K562 (cell line): ENCODE data around the gene GARNL3. TPM values are rescaled to one million over a fixed set of nuclear protein-coding genes. Genes with fewer than 3 reads are reported as not detected.

ENCODE experiments used
- ATAC-seq: fragments of 200-7000 bp; cut with Tn5 transposase; 3 replicates; pipeline ENCODE4 v1.9.1; 2020; ENCODE audit warnings: moderate library complexity
- BruUV-seq: library from RNA; stranded (reverse); fragments of 400-500 nt; replicated peaks from 2 replicates; lab custom pipeline; 2021; lab: Mats Ljungman, UMichigan
- CTCF ChIA-PET: fragments of 300-600 bp; formaldehyde crosslinking; extraction: SDS; loops from one replicate; lab custom pipeline; 2021; ENCODE audit warnings: low intra/inter-chr PET ratio; lab: Yijun Ruan, JAX
- POLR2A ChIA-PET: fragments of 300-600, 350-650 bp; sonication (Branson Sonifier 250); formaldehyde crosslinking; extraction: SDS; loops from one replicate; lab custom pipeline; 2021; ENCODE audit warnings: antibody characterized with exemption, inconsistent platforms; lab: Yijun Ruan, JAX
- DNase-seq, 4 experiments: peaks; one replicate each; pipeline versions ENCODE4 v3.0.0 to v3.0.0-alpha.2; 2011 to 2018; ENCODE audit warnings: low spot score in 3 of 4, mixed read lengths in 3 of 4; ENCODE audit errors: extremely low read depth in 1 of 4
- FAIRE-seq: peaks from 2 replicates; lab custom pipeline; 2011; peaks lifted over from hg19 to GRCh38; lab: Jason Lieb, UNC
- H2AFZ ChIP-seq: 2 replicates; pipeline ENCODE4 v1.6.0; 2011; ENCODE audit warnings: low read depth, low read length, control low read depth, inconsistent platforms
- H3K27ac ChIP-seq: fragments of 200-600 bp; 3 replicates; pipeline ENCODE4 v1.8.0; 2011; ENCODE audit warnings: low read depth, mild to moderate bottlenecking, control low read depth, inconsistent platforms, low read length, moderate library complexity, mixed read lengths; ENCODE audit errors: extremely low read depth
- H3K27me3 ChIP-seq, 2 experiments: fragments of 300-600 bp in 1 of 2; 2 replicates in 1 of 2; 3 replicates in 1 of 2; pipeline versions ENCODE4 v1.6.0 to v1.8.0; 2011; ENCODE audit warnings: inconsistent platforms in 2 of 2, low read length in 2 of 2, mild to moderate bottlenecking in 1 of 2, mixed read lengths in 1 of 2, moderate library complexity in 1 of 2; ENCODE audit not compliant: control insufficient read depth in 2 of 2, insufficient read depth in 2 of 2
- H3K36me3 ChIP-seq: fragments of 300-600 bp; 3 replicates; pipeline ENCODE4 v1.8.0; 2011; ENCODE audit warnings: mild to moderate bottlenecking, low read length, inconsistent platforms; ENCODE audit not compliant: control insufficient read depth, insufficient read depth
- H3K4me1 ChIP-seq, 2 experiments: fragments of 200-600 bp in 1 of 2; replicated peaks in 1 of 2; 2 replicates in 1 of 2; 3 replicates in 1 of 2; pipeline versions ENCODE4 v1.5.1 to v1.8.0; 2011; ENCODE audit warnings: inconsistent platforms in 2 of 2, low read length in 2 of 2, mild to moderate bottlenecking in 1 of 2, mixed read lengths in 1 of 2, moderate library complexity in 1 of 2; ENCODE audit not compliant: control insufficient read depth in 2 of 2, insufficient read depth in 2 of 2
- H3K4me2 ChIP-seq: 2 replicates; pipeline ENCODE4 v1.6.1; 2011; ENCODE audit warnings: low read length, control low read depth, inconsistent platforms, mixed read lengths; ENCODE audit not compliant: insufficient read depth
- H3K4me3 ChIP-seq: fragments of 200-600 bp; sonication (generic), shearing (Covaris generic); 2 replicates; pipeline ENCODE4 v1.5.1; 2016; ENCODE audit warnings: control low read depth, inconsistent platforms
- H3K79me2 ChIP-seq: fragments of 200-600 bp; 3 replicates; pipeline ENCODE4 v1.8.0; 2011; ENCODE audit warnings: low read length, inconsistent platforms; ENCODE audit not compliant: control insufficient read depth, insufficient read depth
- H3K9ac ChIP-seq, 2 experiments: 2 replicates each; pipeline versions ENCODE4 v1.6.0 to v1.6.1; 2011; ENCODE audit warnings: low read depth in 2 of 2, low read length in 2 of 2, control low read depth in 1 of 2, inconsistent platforms in 1 of 2, mild to moderate bottlenecking in 1 of 2, mixed read lengths in 1 of 2; ENCODE audit not compliant: insufficient read depth in 1 of 2
- H3K9me1 ChIP-seq: one replicate; pipeline ENCODE4 v1.6.0; 2011; ENCODE audit warnings: inconsistent platforms, mild to moderate bottlenecking, low read length, moderate library complexity; ENCODE audit not compliant: control insufficient read depth, insufficient read depth
- H3K9me3 ChIP-seq: replicated peaks from 2 replicates; pipeline ENCODE4 v1.5.1; 2011; ENCODE audit warnings: low read depth, low read length, inconsistent platforms; ENCODE audit not compliant: control insufficient read depth, insufficient read depth
- H4K20me1 ChIP-seq: replicated peaks from 2 replicates; pipeline ENCODE4 v1.6.1; 2011; ENCODE audit warnings: low read length, inconsistent platforms, mixed read lengths; ENCODE audit not compliant: control insufficient read depth, insufficient read depth
- CBFA2T3 ChIP-seq: fragments of 450-650 bp; IDR thresholded peaks from 2 replicates; pipeline ENCODE4 v1.6.1; 2017
- RBM22 ChIP-seq: fragments of 200-400 bp; formaldehyde crosslinking; IDR thresholded peaks from 2 replicates; pipeline ENCODE4 v1.6.1; 2018; ENCODE audit warnings: low read length, low read depth; ENCODE audit not compliant: poor library complexity, severe bottlenecking
- RUNX1 ChIP-seq: sonication (generic); IDR thresholded peaks from 2 replicates; pipeline ENCODE4 v1.6.1; 2016; ENCODE audit warnings: antibody characterized with exemption, low read depth
- SIRT6 ChIP-seq: IDR thresholded peaks from one replicate; pipeline ENCODE4 v1.6.1; 2012; ENCODE audit warnings: low read depth, mild to moderate bottlenecking, control low read depth, inconsistent platforms, low read length, moderate library complexity
- TCFL5 ChIP-seq: fragments of 250-450 bp; sonication (Bioruptor Pico); conservative IDR thresholded peaks from 2 replicates; pipeline ENCODE4 v1.6.1; 2021; ENCODE audit warnings: mild to moderate bottlenecking, moderate library complexity, matching md5 sums
- ZFP30 ChIP-seq: fragments of 250-450 bp; sonication (Bioruptor Pico); IDR thresholded peaks from 2 replicates; pipeline ENCODE4 v1.8.0; 2022; ENCODE audit warnings: moderate library complexity, mild to moderate bottlenecking, inconsistent platforms, borderline replicate concordance
- ZNF780A ChIP-seq: fragments of 250-450 bp; sonication (Bioruptor Pico); IDR thresholded peaks from 2 replicates; pipeline ENCODE4 v1.5.0; 2021; ENCODE audit warnings: mild to moderate bottlenecking
- WGBS: fragments of 100-300 bp; shearing (Covaris generic); methylation state at CpG from one replicate; pipeline ENCODE4 v1.1.6; 2016; ENCODE audit warnings: low coverage, mixed read lengths; ENCODE audit not compliant: insufficient coverage; ENCODE audit errors: missing lambda C conversion rate; 5-methylcytosine and 5-hydroxymethylcytosine counted together
- in situ Hi-C: fragments of 300-500 bp; cut with MboI; formaldehyde crosslinking; loops from 4 replicates; pipeline ENCODE4 v1.15.0; 2018; ENCODE audit warnings: inconsistent platforms, mixed read lengths
- intact Hi-C: fragments of 100-400 bp; cut with micrococcal nuclease; formaldehyde crosslinking; loops from 2 replicates; pipeline ENCODE4 v1.14.2; 2022
- polyA plus RNA-seq, 8 experiments: library from polyadenylated mRNA; depleted of rRNA in 4 of 8; stranded (reverse) in 5 of 8; unstranded in 3 of 8; fragments of >200 nt; fragmentation: Nextera tagmentation in 2 of 8; fragmentation: Illumina TruSeq in 1 of 8; extraction: Ambion mirVana in 2 of 8; extraction: Trizol in 1 of 8; gene quantifications; 2 replicates each; pipeline versions ENCODE4 v1.2.1 to v1.2.3, GENCODE V29; 2011 to 2014; ENCODE audit warnings: inconsistent platforms in 1 of 8, missing spikeins in 1 of 8
- total RNA-seq, 7 experiments: library from RNA; depleted of rRNA in 6 of 7; stranded (reverse); fragments of >200 nt in 6 of 7; fragmentation: Illumina TruSeq in 2 of 7; extraction: Trizol in 2 of 7; gene quantifications; 2 replicates each; pipeline versions ENCODE4 v1.2.1 to v1.2.3, GENCODE V29; 2011 to 2021; ENCODE audit warnings: low replicate concordance in 1 of 7

The GARNL3 gene
- total and polyA plus RNA-seq, 9 of the 15 experiments (the other 6 are each of a cell fraction or from before 2014, with no cell fraction given) = 0.35 to 2.7 (median 1.6) TPM

DNA sequence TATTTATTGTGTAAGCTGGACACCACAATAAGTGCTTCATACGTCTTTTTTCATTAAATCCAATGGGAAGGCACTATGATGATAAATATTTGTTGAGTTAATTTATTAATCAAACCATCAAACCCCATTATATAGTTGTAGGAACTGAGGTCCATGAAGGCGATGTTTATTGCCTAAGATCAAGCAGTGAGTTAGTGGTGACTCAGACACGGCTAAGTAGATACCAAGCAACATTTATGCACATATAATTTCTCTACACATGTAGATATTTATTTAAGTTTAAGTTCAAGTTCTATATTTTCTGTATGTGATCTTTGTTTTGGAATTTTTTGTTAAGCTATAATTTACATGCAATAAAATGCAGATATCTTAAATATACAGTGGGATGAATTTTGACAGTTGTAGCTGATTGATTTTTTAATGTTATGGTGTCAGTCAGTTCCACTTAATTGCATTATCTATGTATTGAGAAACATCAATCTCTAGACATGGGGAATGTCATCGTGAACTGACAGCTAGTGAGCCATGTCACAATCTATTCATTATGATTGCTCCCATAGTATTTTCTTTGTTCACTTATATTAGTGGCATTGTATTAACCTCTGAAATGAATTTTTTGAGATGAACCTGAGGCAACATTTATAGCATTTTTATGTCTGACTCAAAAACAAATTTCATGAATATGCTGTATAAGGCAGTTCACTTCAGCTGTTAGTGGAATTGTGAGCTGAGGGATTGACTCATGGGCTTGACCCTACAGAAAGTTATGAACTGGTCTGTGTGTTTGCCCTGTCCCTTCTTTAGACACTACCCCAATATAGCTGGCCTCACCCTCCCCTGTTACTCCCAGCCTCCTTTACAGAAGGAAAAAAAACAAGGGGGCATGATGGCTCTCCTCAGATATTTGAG lies 11.9 kb upstream of the GARNL3 start:
- TF ChIP-seq ZFP30 = no peak
- no peak for TF ChIP-seq RUNX1
- no peak for TF ChIP-seq SIRT6
- intact Hi-C loops (no loop called here), in situ Hi-C loops (no loop called here)
- H3K4me3 ChIP-seq = no peak overlapping the region
- H3K27me3 ChIP-seq = peaks cover 6 to 14% of the 10 kb centered on the region in 2 experiments; a peak in 2 of 5 replicates
- BruUV-seq = no TSS peak
- no peaks in the 10 kb centered on the region for H3K9me3 ChIP-seq
- no peak for ATAC-seq
- WGBS = 5% methylated on average over 4 of the region's 4 CpGs
- H4K20me1 ChIP-seq = no peaks in the 10 kb centered on the region; the same call in 1 of the 2 replicates
- H2AFZ ChIP-seq = no peak overlapping the region
- FAIRE-seq = peak; percentile 67
- H3K79me2 ChIP-seq = no peaks in the 10 kb centered on the region
- no peaks in the 10 kb centered on the region for H3K4me1 ChIP-seq
- no peak for DNase-seq
- H3K36me3 ChIP-seq = no peaks in the 10 kb centered on the region
- no peak overlapping the region for H3K27ac ChIP-seq
- H3K9me1 ChIP-seq = no peaks in the 10 kb centered on the region
- no peak overlapping the region for H3K4me2 ChIP-seq
- H3K9ac ChIP-seq = no peak overlapping the region
- POLR2A ChIA-PET = interaction anchor here (0.6 to 0.9 kb wide), 2 partner anchors 10 to 16 kb away, joined by 3 read pairs; no protein-coding TSS in a partner anchor
- CTCF ChIA-PET = no interaction called here

GRCh38 chr9:127253446-127253845 lies 11.1 kb upstream of the GARNL3 start:
- CTCF ChIA-PET = no interaction called here

More at GRCh38 chr9:127253446-127253845, 11.1 kb upstream of the GARNL3 start:
- POLR2A ChIA-PET = no interaction called here
- TF ChIP-seq TCFL5 (no peak), ZNF780A (CRISPR knock-in tag) (no peak), RBM22 (no peak), CBFA2T3 (0 out of 2 replicates have a peak, but pooled peaks have one; percentile 5)
- Histone ChIP-seq H3K36me3 (no peaks in the 10 kb centered on the region), H2AFZ (no peak overlapping the region), H3K27ac (no peak overlapping the region), H3K9ac (no peak overlapping the region), H4K20me1 (no peaks in the 10 kb centered on the region; the same call in 1 of the 2 replicates), H3K79me2 (no peaks in the 10 kb centered on the region), H3K4me2 (no peak overlapping the region), H3K4me1 (no peaks in the 10 kb centered on the region), H3K9me1 (no peaks in the 10 kb centered on the region), H3K27me3 (peaks cover 10 to 19% of the 10 kb centered on the region in 2 experiments; a peak in 4 of 5 replicates), H3K9me3 (no peaks in the 10 kb centered on the region), H3K4me3 (no peak overlapping the region)
- in situ Hi-C loops = no loop called here
- no TSS peak for BruUV-seq
- FAIRE-seq (no peak), DNase-seq (no peak), ATAC-seq (no peak)
- 0% methylated on average over 2 of the region's 2 CpGs for WGBS
- intact Hi-C loops = no loop called here
